Right ventricle myocardium inferior (tissue), 1 donor: Measurements from ENCODE around the gene NIPA2. TPM values are rescaled to one million over a fixed set of nuclear protein-coding genes. Genes with fewer than 3 reads are reported as not detected.

Source experiments
- ATAC-seq: fragments of 200-7000 bp; cut with Tn5 transposase; one replicate; pipeline ENCODE4 v1.9.1; 2020; ENCODE audit warnings: mild to moderate bottlenecking, moderate library complexity
- DNase-seq: peaks from one replicate; pipeline ENCODE4 v3.0.0; 2021; ENCODE audit errors: missing footprints
- intact Hi-C: fragments of 100-400 bp; cut with DNase I; formaldehyde crosslinking; loops from one replicate; pipeline ENCODE4 v1.11.0; 2022
- total RNA-seq: library from RNA; stranded (reverse); fragmentation: NEBNext Ultra II Directional; extraction: Animal tissue kit (Norgen Biotek cat#: 25700); gene quantifications from one replicate; pipeline ENCODE4 v1.2.1, GENCODE V29; 2021
- donor health status: DM: no; HTN: yes; CAD: no; lungs with severe emphysema.

Gene NIPA2
- total RNA-seq, 1 donor from 2014 or later = 22.6 TPM

DNA sequence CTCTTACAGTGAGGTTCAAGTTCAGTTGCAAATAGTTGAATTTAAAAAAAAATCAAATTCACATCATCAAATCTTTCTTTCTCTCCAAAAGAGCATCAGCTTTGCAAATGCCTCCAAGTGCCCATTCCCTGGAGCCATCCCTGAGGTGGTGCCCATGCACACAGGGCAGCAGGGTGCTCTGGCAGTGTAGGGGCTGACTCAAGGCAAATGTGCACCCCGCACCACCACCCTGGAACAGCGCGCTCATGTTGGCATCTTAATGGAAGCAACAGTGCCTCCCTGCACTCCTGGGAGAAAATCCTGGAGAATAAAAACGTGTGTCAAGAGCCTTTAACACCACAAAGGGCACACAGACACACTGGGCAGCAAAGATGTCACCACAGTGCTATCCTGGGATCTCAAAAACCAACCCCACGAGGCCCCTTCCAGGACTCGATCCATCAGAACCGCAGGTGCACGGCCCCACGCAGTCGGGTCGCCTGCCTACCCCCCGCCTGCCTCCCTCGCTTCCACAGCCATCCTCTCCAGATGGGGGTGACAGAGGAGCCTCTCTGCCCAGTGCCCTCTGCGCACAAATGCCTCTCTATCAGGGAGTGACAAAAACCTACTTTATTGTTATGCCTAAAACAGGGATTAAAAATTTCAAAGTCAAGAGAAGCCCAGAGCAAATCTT is 50.8 kb downstream of the NIPA2 start:
- DNase-seq (no peak), ATAC-seq (no peak)
- intact Hi-C loops = no loop called here

DNA sequence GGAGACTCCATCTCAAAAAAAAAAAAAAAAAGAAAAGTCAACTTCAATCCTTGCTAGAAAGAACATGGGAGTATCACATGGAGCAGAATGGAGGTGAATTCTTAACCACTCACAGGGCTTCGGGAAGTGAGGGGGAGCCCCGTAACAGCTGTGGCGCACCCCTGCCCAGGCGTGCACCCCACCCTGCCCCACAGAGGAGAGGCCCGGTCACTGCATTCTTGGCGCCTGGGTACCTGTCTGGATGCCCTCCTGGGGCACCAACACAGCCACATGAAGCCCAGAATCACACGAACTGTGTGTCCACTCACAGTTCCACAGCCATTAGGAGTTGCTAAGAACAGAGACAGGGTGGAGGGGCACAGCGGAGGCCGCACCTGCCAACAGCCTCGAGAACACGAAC is 51.8 kb downstream of the NIPA2 start:
- DNase-seq (no peak), ATAC-seq (no peak)
- intact Hi-C loops = no loop called here

DNA sequence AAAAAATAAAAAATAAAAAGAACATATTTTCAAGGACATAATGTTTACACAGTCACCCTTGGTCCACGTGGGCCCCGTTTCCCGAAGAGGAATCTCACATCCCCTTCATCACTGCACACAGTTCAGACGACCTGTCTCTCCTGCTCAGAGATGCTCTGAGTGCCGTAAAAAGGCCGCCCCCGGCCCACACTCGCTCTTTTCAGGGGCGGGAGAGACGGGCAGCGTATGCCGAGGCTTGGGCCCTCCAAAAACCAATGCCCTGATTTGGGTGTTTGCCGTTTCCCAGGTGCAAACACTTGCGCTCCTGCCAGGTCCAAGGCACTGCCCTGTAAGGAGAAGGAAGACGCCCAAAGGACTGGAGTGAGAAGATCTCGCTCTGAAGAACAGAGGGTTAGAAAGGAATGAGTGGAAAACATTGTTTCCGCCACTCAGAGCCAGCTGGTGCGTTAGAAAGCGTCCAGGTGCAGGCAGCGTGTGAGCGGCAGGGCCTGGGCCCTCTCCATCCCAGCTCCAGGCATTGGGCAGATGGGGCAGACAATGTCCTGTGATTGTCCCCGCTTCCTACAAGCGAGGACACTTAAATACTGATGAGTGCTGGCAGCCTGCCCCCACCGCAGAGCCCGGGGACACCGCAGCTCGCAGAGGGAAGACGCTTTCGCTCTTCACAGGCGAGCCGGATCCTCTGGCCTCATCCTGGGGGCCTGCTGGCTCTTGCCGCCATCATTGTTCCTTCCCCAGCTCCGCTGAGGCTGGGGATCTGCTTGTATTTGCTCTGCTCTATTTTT is 53.2 kb downstream of the NIPA2 start:
- no peak for ATAC-seq
- intact Hi-C loops = no loop called here
- no peak for DNase-seq

DNA sequence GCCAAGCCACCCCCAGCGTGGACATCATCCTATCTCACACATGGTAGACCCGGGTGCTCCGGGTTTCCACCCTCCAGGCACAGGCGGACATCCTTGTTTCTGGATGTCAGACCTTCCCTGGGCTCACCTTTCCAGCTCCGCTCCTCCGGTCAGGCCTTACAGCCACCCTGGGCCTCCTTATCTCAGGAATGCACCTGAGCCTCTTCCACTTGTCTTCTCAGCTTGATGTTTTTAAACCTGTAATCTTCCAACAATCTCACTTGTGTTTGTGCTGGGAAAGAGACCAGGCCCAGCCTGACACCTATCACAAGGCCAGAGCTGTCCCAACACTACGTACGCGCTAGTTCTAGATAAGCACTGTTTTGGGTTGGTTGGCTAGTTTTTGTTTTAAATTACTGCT is 53.9 kb downstream of the NIPA2 start:
- DNase-seq = no peak
- intact Hi-C loops = no loop called here
- no peak for ATAC-seq

DNA sequence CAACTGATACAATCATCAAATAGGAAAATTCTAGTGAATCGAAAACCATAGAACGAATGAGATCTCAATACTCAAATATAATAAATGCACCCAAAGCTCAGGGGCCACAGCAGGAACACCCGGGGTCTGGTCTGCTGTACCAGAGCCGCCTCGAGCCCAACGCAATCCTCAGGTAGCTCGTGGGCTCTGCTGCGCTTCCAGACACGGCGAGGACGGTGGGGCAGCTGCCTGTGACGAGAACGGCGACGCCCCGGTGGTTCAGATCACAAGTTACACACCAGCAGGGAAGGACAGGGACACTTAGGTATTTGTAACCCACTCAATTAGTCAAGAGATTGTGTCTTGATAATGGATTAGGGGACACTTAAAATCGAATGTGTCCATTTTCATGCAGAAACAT is 54.6 kb downstream of the NIPA2 start:
- DNase-seq (no peak), ATAC-seq (no peak)

DNA sequence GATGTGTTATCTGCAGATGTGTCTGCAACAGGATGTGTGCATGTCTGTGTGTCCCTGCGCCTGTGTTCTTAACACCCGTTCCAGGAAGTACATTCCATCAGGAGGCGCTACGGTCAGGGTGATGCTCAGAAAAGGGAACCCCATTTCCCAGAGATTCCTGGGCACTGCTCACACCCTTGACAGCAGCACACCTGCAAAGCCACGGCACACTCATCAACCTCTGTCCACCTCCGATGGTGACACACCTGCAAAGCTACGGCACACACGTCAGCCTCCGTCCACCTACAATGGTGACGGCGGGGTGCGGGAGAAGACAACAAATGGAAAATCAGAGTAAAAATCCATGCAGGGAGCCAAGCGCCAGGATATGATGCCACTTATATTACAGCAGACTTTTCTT is 55.4 kb downstream of the NIPA2 start:
- DNase-seq = no peak
- intact Hi-C loops = no loop called here
- ATAC-seq = no peak

More for the DNA sequence above, 54.6 kb downstream of the NIPA2 start:
- intact Hi-C loops = no loop called here

DNA sequence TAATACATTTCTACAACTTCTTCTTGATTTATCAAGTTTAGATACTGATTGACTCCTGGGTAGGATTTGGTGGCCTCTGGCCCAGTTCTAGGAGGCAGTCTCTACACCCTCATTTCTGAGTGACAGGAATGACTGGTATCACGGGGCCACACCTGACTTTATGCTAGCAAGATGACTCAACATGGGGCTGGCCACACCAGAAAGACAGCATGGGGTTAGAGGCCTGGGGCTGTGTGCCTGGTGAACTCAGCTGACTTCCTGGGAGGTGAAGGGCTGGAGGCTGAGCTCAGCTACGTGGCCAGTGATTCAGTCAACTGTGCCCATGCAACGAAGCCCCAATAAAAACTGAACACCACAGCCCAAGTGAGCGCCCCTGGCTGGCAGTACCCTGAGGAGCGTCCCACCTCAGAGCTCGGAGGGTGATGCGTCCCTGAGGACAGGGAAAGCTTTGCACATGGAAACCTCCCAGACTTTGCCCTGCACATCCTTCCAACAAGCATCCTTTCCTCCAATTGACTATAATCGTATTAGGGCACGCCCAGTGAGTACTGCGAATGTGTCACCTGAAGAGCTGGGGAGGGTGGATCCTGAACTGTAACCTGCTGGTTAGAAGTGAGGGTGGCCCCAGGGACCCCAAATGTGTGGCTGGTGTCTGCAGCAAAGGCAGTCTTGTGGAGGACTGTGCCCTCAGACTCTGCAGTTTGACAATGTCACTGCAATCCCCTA is 57.2 kb downstream of the NIPA2 start:
- intact Hi-C loops = no loop called here
- DNase-seq = no peak
- no peak for ATAC-seq

DNA sequence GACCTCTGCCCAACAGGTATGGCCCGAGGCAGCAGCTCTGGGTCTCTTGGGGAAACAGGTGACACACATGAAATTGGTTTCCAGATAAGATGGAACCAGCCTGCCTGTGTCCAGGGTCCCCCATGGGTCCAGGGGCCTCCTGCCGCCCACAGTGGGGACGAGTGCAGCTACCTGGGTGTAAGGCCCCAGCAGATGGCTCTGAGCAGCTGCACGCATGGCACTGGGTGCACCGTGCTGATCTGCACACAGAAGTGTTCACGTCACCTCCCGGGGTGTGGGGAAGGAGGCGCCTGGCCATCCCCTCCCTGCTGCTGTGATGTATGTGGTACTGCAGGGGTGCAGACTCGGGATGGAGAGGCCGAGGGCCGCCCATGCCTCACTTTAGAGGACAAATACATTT is 63.6 kb downstream of the NIPA2 start:
- ATAC-seq (no peak), DNase-seq (no peak)
- intact Hi-C loops = no loop called here

DNA sequence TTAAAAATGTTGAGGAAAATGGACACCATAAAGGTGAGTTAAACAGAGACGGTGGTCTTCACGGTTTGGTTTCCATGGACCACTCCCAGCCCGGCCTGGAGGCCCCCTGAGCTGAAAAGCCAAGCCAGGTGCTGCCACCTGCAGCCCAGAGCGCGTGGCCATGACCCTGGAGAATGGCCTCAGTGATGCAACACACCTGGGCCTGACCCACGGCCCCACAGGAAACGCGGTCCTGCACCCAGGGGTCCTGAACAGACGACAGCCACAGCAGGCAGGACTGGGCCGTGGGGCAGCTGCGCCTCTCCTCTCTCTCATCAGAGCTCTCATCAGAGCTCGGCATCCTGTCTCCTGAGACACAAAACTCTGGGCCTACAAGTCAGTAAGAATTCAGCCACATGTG is 64.1 kb downstream of the NIPA2 start:
- DNase-seq = no peak
- intact Hi-C loops = no loop called here
- no peak for ATAC-seq

DNA sequence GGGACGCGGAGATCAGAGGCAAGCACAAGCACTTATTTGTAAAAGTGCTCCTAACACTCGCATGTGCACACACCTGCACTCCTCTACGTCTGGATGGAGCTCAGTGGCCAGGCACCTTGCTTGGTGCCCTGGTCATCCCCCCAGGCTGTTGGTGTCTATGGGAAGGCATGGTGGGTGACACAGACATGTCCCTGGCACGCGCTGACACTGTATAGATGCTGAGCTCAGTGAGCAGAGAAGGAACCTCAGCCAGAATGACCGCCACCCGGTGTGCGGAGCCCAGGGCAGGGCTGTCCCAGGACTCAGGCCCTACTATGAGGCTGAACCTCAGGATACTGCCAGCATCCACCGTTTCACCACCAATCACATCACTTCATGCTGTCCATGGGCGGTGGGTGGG is 64.5 kb downstream of the NIPA2 start:
- DNase-seq = no peak
- intact Hi-C loops = no loop called here
- ATAC-seq = no peak

DNA sequence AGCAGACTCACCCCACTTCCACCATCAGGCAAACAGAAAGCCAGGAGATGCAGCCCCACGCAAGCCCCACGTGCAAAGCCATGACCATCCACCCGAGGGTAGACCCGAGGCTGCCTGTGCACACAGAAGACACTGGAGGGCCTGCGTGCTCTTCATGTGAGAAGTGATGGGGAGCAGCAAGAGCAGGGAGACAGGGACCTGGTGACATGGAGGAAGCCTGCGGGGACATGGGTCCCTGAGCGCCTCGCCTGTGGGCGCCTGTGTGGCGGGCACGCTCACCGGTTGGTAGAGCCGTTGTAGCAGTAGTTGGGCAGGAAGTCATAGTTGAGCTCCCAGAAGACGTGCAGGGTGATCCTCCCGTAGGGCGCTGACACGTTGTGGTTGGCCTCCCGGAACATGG is 65.0 kb downstream of the NIPA2 start:
- ATAC-seq (no peak), DNase-seq (no peak)
- intact Hi-C loops = no loop called here

DNA sequence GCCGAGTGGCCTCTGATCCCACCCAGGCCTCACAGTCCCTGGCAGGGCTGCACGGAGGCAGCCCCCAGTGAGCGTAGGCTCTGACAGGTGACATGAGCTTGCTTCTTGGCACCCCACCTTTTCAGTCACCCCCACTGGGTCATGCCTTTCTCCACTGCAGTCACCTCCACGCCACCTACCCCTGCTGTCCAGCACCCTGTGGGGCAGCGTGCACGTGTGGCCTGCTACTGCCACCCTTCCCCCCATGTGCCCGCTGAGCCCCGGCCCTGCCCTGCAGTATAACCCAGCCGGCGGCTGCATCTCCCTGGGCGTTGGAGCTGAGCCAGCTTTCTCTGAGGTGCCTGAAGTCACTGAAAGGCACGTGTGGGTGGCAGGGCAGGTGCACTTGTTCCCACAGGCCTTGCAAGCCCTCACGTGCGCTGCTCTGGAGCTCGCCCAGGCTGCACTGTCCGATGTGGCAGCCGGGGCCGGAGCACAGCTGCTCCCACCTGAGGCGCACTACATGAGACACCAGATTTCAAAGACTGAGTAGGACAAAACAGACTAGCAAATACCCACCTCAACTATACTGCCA is 65.6 kb downstream of the NIPA2 start:
- ATAC-seq (no peak), DNase-seq (no peak)
- intact Hi-C loops = no loop called here

DNA sequence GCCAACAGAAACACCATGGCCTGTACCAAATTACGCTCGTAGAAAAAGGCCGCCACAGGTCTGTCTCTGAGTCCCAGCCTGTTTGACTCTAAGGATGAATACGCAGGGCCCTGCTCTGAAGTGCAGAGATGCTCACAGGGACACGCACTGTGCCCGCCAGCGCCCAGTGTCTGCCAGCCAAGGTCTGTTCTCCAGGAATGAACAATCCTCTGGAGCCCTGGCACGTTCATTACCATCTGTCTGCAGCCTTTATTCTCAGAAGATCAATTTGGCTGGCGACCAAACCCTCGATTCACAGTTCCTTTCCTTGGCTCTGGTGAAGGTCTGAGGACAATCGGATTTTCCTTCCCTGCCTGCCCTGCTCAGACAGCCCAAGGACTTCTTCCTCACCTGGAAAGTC is 66.3 kb downstream of the NIPA2 start:
- DNase-seq (no peak), ATAC-seq (peak; percentile 46)
- intact Hi-C loops = no loop called here

DNA sequence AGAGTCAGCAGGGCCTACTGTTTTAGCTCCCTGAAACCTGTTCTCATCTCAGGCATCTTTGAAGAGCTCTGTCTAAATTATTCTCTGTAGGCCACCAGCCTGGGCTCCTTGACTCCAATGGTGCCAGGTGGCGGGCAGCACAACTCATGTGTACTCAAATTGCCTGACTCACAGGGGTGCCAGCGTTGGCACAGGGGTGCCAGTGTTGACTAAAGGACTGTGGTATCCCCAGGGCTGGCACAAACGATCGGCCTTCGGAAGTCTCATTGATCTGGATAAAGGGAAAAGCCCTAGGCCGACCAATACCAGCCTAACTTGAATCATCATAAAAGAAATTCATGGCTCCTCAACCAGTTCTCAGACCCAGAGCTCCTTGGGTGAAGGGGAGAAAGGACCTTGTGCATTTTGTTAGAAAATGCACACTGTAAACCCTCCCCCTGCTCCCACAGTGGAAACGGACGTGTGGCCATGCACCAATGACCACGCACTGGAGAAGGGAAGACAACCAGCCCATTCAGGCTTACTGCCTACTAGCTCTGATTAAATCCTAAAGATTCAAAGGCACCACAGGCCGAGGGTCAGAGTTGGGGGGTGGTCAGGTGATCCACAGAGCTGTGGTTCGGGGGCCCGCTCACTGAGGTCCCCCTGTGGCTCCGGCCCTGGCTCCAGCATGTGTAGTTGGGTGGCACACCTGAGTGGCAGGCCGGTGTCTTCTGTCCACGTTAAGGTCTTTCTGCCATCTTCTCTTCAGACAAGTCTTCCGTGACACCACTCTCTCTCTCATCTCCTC is 68.9 kb downstream of the NIPA2 start:
- no peak for ATAC-seq

DNA sequence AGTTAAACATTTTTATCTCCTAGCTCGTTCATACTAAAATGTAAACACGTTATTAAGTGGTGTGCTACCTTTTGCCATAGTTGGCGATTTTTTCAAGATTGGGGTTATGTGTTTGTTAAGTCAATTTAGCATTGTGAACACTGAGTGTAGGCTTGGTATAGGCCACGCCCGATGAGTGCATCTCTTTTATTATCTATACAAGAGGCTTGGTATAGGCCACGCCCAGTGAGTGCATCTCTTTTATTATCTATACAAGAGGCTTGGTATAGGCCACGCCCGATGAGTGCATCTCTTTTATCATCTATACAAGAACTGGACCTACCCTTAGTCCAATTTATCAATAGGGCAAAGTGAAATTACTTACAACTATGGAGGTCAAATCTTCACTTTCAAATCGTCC is 70.4 kb downstream of the NIPA2 start:
- no peak for DNase-seq
- intact Hi-C loops = no loop called here
- no peak for ATAC-seq

More for the DNA sequence above, 68.9 kb downstream of the NIPA2 start:
- intact Hi-C loops = no loop called here
- no peak for DNase-seq

DNA sequence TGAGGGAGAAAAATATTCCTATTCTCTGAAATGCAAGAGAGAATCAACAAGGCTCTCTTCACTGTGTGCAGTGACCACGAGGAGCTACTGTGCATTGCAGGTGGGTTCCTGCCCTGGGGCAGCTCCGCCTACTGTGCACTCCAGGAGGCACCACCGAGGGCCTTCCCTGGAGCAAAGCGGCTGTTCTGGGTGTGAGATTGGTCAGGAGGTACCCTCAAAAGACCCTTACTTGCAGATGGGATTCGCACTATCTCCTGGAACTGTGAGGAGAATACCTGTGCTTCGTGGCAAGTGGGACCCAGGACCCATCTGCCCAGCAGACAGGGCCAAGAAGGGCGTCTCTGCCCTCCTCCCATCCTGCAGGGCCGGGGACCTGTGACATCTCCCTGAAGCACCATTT is 72.8 kb downstream of the NIPA2 start:
- ATAC-seq (no peak), DNase-seq (no peak)
- intact Hi-C loops = loop anchor here (10.0 kb wide), 1 partner anchor 83 kb away; no protein-coding TSS in a partner anchor

DNA sequence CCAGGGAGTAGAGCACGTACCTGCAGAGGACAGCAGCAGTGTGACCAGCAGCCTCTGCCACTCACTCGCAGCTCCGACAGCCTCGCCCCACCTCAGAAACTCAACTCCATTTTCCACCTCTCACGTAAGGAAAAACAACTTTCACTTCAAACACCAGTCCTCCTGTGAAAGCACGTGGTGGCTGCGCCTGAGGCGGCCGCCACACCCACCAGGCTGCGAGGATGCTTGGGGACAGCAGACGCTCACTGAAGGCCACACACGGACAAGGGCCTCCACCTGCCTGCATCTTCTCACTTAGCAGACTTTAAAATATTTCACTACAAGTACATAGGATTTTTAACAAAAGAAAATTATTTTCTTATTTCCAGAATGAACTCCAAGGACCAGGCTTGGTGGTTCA is 73.8 kb downstream of the NIPA2 start:
- no peak for ATAC-seq
- intact Hi-C loops = loop anchor here (10.0 kb wide), 1 partner anchor 83 kb away; no protein-coding TSS in a partner anchor

DNA sequence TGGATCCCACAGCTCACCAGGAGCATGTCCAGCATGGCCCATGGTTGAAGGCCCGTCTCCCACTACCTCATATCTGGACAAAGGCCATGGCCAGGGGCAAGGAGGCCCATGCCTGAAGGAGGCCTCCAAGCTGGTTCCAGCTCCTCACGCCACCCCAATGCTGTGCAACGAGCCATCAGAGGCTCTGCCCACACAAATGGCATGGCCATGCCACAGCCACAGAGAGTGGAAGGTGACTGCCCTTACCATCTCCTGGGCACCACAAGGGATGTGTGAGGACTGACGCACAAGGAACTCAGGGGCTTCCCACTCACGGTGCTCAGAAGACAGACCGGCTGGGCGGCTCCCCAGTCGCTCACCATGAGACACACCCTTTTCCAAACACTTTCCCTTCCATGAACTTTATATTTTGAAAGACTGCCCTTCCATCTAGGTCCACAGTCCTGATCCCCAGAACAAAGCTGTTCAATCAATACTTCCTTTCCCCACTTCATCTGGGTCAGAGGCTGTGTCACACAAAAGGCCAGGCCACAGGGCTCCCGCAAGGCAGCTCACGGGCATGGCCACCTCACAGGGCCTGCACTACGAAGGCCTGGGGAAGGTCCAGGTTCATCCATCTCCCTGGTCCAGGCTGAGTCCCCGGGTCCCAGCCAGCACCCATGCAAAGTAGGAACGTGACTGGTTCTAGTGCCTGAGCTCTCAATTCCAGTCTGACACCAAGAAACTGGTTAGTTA is 75.3 kb downstream of the NIPA2 start:
- intact Hi-C loops = loop anchor here (10.0 kb wide), 1 partner anchor 81 kb away; no protein-coding TSS in a partner anchor
- ATAC-seq (no peak), DNase-seq (no peak)

More for the DNA sequence above, 73.8 kb downstream of the NIPA2 start:
- DNase-seq = no peak
